ENCODE measurements around the gene BORCS8. TPM values are rescaled to one million over a fixed set of nuclear protein-coding genes. Genes with fewer than 3 reads are reported as not detected.

Gene BORCS8
- total and polyA plus RNA-seq, 2 of the 13 experiments (the other 11 are each of a cell fraction or from before 2014, with no cell fraction given): 9.6 to 13.3 TPM

- Histone ChIP-seq H3K4me1 (ENCODE audit: insufficient read depth, low read length) (peaks cover 63% of the 10 kb centered on the region), H3K79me2 (ENCODE audit: insufficient read depth, low read length) (no peaks in the 10 kb centered on the region), H3K27me3 (ENCODE audit: control insufficient read depth in 1 of 2, insufficient read depth in 2 of 2, low read length in 2 of 2) (no peaks in the 10 kb centered on the region), H3K27ac (ENCODE audit: extremely low read length, insufficient read depth, low read length) (peak overlapping the region; percentile 30), H3K9ac (ENCODE audit: insufficient read depth, low read depth, low read length) (peak overlapping the region; percentile 45; the same call in 1 of the 2 replicates), H2AFZ (ENCODE audit: low read length) (no peak overlapping the region), H3K9me3 (ENCODE audit: low read length) (no peaks in the 10 kb centered on the region), H3K36me3 (replicated peaks in 1 of 2; ENCODE audit: control insufficient read depth in 1 of 2, insufficient read depth in 2 of 2, low read length in 2 of 2) (no peaks in the 10 kb centered on the region; a peak in 1 of 5 replicates), H4K20me1 (ENCODE audit: insufficient read depth, low read length) (no peaks in the 10 kb centered on the region), H3K4me2 (ENCODE audit: low read depth, low read length) (peak overlapping the region; percentile 65), H3K4me3 (replicated peaks in 1 of 3; ENCODE audit: insufficient read depth in 1 of 3, low read depth in 2 of 3, low read length in 3 of 3) (peak overlapping the region in 1 of 3 experiments; percentile 43; a peak in 2 of 6 replicates)
- ChIA-PET POLR2A (interaction anchor here (2.7 kb wide), 1 partner anchor 30 kb away, joined by 9 read pairs; the partner anchor contains the start of gene NR2C2AP), CTCF (ENCODE audit: low intra/inter-chr PET ratio, low total read pairs) (interaction anchor here (1.7 kb wide), 1 partner anchor 27 kb away, joined by 6 read pairs; no protein-coding TSS in a partner anchor)
- no TSS peak for BruUV-seq (replicated peaks)
- intact Hi-C loops (cut with micrococcal nuclease; ENCODE audit: unreplicated experiment): loop anchor here (5.0 kb wide), 1 partner anchor 35 kb away; the partner anchor contains the start of gene TMEM161A
- WGBS (ENCODE audit: low lambda C conversion rate): 3% methylated on average over 3 of the region's 8 CpGs
- FAIRE-seq (peak; percentile 39), DNase-seq (ENCODE audit: low spot score) (peak; percentile 62), ATAC-seq (peak; percentile 63)
- in situ Hi-C loops (cut with HindIII; ENCODE audit: extremely low pct_ligation_motif_present, low pct_unique_long_range_greater_than_20kb): no loop called here
- TF ChIP-seq NONO (IDR thresholded peaks at IDR 0.05) (no peak), NONO (CRISPR knock-in tag; conservative IDR thresholded peaks at IDR 0.05) (peak; percentile 33; the same call in 1 of the 2 replicates), PATZ1 (CRISPR knock-in tag; IDR thresholded peaks at IDR 0.05) (peak; percentile 99), POGK (CRISPR knock-in tag; conservative IDR thresholded peaks at IDR 0.05) (peak; percentile 66; the same call in 1 of the 2 replicates), GMEB2 (CRISPR knock-in tag; IDR thresholded peaks at IDR 0.05; ENCODE audit: low read depth) (no peak), ZNF589 (CRISPR knock-in tag; conservative IDR thresholded peaks at IDR 0.05) (no peak), ZNF468 (CRISPR knock-in tag; IDR thresholded peaks at IDR 0.05) (no peak), ZNF784 (CRISPR knock-in tag; IDR thresholded peaks at IDR 0.05; ENCODE audit: borderline replicate concordance) (no peak), MBD4 (IDR thresholded peaks at IDR 0.05; ENCODE audit: borderline replicate concordance, low read length) (no peak), FOXM1 (CRISPR knock-in tag; IDR thresholded peaks at IDR 0.05) (no peak), ZSCAN29 (CRISPR knock-in tag; conservative IDR thresholded peaks at IDR 0.05) (no peak), KMT2B (CRISPR knock-in tag; IDR thresholded peaks at IDR 0.05) (0 out of 2 replicates have a peak, but pooled peaks have one; percentile 37), ZBTB8A (CRISPR knock-in tag; IDR thresholded peaks at IDR 0.05; ENCODE audit: borderline replicate concordance, low read depth) (no peak), BRD4 (CRISPR knock-in tag; IDR thresholded peaks at IDR 0.05) (peak; percentile 39; the same call in 1 of the 2 replicates)
Observed at GRCh38 chr19:19171821-19172532, 20.0 kb downstream of the BORCS8 start.
